NCI-H1105 (cell line): Measurements from ENCODE around the gene GPRC5C.
A peak's percentile ranks its signal among the peaks of the same experiment; 100 is the strongest.
"Not testable (repeated sequence)": the region's sequence is repeated elsewhere in the genome, so short reads cannot be mapped to it uniquely, and the experiment has no call there.

Experiments used
- DNase-seq: peaks from one replicate; lab custom pipeline; 2025; lab: John Stamatoyannopoulos, UW

The GPRC5C gene

DNA sequence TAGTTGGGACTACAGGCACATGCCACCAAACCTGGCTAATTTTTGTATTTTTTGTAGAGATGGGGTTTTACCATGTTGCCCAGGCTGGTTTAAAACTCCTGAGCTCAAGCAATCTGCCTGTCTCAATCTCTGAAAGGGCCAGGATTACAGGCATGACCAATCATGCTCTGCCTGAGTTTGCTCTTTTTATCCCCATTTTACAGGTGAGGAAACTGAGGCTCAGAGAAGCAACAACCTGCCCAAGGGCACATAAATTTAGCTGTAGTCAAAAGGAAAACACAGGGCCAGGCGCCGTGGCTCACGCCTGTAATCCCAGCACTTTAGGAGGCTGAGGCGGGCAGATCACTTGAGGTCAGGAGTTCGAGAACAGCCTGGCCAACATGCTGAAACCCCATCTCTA lies 26.6 kb upstream of the GPRC5C start:
- not testable (repeated sequence) for DNase-seq

DNA sequence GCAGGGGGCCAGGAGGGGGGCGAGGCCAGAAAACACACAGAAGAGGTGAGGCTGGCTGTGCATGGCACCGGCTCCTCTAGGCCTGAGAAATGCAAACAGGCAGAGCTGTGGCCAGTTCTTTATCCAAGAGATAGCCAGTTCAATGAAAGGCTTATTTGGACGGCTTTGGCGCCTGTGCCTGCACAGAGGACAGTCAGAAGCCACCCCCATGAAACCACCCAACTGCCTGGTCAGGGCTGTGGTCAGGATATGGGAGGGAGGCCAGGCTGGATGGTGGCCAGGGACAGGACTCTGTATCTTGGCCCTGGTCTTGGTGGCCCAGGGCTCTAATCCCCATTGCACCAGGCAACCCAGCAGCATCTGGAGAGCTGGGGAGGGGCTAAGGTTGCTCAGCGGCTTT lies 24.5 kb upstream of the GPRC5C start:
- DNase-seq, result no peak

DNA sequence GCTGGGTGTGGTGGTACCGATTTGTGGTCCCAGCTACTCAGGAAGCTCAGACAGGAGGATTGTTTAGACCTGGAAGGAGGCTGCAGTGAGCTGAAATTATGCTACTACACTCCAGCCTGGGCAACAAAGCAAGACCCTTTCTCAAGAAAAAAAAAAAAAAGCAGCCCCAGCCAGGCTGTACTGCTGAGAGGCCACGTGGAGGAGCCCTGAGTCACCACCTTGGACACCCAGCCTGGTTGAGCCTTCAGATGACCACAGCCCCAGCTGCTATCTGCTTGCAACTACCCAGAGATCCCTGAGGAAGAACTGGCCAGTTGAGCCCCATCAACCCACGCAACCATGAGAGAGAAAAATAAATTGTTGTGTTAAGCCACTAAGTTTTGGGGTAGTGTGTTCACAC lies 23.6 kb upstream of the GPRC5C start:
- no peak for DNase-seq

DNA sequence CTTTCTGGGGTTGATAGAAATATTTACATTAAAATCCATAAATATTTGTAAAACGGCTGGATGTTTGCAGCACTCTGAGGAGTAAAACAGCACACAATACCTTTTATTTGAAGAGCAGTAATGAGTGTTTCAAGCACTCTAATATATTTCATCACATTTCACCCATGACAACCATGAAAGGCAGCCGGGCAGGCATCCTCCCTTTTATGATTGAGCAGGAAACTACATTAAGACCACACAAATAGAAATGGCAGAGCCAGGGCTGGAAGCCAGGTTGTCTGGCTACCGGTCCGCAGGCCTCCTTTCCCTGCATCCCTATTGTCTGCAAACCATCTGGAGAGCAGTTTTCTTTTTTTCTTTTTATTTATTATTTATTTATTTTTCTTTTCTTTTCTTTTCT lies 23.1 kb upstream of the GPRC5C start:
- DNase-seq, result no peak

DNA sequence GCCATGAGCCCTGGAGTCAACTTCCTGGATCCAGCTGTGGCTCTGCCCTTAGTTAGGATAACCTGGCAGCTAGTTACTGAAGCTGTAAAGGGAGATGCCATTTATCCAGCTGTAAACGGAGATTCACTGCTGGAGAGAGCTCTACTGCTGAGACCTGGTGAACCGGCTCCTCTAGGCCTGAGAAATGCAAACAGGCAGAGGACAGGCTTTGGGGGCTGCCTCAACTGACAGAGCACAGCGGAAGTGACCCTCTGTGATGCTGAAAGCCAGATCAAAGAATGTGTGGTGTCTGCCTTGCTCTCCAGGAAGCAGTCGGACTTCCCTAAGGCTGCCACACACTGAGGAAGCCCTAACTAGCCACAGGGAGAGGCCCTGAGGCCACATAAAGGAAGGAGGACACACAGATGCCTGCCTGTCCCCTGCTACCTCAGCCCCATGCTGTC lies 21.9 kb upstream of the GPRC5C start:
- DNase-seq, result no peak

DNA sequence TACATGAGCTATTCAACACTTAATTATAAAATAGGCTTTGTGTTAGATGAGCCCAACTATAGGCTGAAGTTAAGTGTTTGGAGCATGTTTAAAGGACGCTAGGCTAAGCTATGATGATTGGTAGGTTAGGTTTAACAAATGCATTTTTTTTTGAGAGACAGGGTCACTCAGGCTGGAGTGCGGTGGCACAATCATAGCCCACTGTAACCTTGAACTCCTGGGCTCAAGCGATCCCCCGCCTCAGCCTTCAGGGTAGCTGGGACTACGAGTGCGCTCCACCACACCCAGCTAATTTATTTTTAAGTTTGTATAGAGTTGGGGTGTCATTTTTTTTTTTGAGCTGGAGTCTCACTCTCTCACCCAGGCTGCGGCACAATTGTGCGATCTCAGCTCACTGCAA lies 19.3 kb upstream of the GPRC5C start:
- no peak for DNase-seq

DNA sequence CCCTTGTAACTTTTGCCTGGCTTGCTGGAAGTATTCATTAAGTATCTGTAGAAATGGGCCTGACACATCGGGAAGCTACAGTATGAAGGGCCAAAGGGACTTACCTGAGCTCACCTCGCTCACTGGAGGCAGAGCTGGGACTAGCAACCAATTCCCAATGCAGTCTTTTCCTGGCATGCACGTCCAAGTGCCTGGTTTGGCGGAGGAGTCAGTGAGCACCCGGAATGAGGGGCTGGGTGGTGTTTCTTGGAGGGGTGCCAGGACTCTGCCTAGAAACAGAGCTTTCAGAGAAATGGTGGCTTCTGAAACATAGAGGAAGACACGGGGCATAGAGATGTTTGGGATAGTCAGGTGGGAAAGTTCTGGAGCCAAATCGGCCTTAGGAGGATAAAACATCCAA lies 18.4 kb upstream of the GPRC5C start:
- no peak for DNase-seq

DNA sequence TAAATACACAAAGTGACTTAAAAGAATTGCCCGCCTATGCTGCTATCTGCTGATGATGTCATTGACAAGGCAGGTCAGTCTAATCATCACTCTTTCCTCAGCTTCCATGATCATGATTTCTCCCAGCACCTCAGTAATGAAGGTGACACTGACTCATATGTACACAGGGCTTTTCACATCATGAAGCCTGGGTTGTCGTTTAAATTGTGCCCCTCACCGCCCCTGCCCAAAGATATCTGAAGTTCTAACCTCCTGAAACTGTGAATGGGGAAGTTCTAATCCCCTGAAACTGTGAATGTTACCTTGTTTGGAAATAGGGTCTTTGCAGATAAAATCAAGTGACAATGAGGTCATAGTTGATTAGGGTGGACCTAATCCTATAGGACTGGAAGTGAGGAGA lies 17.4 kb upstream of the GPRC5C start:
- no peak for DNase-seq

DNA sequence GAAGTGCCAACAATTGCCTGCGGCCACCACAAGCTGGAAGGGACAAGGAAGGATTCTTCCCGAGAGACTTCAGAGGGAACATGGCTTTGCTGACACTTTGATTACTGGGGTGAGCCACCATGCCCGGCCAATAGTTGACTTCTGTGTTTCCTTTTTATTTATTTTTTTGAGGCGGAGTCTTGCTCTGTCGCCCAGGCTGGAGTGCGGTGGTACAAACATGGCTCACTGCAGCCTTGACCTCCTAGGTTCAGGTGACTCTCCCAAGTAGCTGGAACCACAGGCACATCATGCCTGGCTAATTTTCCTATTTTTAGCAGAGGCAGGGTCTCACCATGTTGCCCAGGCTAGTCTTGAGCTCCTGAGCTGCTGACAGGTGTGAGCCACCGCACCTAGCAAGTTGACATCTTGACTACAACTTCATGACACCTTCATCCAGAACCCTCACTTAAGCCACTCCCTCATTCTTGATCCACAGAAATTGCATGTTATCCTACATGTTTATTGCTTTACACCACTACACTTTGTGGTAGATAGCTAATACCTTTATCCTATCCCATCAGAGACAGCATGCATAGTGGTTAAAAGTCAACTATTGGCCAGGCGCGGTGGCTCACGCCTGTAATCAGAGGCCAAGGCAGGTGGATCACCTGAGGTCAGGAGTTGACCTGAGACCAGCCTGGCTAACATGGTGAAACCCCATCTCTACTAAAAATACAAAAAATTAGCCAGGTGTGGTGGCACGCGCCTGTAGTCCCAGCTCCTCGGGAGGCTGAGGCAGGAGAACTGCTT lies 16.1 kb upstream of the GPRC5C start:
- no peak for DNase-seq

DNA sequence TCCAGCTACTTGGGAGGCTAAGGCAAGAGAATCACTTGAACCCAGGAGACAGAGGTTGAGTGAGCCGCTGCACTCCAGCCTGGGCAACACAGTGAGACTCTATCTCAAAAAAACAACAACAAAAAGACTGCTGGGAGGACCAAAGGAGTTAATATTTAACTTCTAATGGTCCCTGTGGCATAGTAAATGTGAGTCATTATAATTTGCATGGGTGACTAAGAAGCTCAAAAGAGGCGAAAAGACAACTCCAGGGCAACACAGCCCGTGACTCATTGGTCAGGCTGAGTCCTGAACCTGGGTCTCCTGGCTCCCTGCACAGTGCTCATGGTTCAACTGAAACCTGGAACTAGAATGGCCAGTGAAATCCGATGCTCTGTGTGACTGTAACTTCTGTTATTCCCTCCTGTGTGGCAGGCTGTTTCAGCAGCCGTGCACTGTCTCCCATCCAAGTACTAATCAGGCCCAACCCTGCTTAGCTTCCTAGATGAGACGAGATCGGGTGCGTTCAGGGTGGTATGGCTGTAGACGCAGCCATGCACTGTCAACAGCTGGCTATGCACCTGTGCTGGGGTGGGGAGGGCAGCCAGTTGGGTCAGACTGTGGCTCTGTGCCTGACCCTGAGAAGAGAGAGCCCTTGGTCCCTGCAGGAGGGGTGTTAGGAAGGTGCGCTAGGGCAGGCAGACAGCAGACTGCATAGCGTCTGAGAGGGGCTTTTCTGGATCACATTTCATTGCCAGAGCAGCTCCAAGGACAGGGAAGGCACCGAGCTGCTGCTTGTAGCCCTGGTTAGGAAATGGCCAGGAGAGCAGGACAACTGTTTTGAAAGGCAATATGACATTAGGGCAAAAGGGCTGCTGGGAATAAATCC lies 14.5 kb upstream of the GPRC5C start:
- no peak for DNase-seq

DNA sequence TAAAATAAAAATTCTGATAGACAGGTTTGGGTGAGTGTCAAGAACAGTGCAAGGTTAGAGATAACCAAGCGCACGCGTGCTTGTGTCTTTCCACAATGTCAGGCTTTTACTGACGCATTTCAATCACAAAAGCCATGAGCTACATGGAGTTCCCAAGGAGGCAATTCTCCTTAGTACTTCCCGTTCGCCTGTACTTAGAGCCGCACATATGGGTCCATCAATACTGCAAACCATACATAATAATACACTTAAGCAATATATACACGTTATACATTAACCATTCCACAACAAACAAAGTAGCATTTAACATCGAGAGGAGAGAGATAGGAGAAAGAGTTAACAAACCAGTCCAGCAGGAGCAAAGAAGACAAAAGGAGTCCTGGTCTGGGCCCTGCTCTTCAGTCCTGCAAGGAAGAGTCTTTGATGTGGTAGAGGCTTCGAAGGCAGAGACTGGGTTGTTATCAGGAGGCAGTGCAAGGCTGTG lies 11.9 kb upstream of the GPRC5C start:
- no peak for DNase-seq

DNA sequence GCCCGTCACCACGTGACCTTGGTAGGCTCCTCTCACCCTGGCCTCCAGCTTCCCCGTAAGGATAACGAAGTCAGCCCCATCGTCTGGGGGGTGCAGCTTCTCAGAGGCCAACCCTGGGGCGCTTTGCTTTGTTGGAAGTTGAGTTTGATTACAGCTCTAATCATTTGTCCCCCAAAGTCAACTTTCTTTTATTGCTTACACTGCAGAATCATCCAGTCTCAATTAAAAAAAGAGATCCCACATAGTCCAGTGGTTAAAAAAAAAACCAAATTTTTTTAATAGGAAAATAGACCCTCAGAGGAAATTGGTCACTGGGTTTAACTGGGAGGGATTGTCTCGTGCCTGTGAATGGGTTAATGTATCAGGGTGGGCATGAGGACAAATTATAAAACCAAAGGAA lies 7.8 kb upstream of the GPRC5C start:
- DNase-seq, result no peak

DNA sequence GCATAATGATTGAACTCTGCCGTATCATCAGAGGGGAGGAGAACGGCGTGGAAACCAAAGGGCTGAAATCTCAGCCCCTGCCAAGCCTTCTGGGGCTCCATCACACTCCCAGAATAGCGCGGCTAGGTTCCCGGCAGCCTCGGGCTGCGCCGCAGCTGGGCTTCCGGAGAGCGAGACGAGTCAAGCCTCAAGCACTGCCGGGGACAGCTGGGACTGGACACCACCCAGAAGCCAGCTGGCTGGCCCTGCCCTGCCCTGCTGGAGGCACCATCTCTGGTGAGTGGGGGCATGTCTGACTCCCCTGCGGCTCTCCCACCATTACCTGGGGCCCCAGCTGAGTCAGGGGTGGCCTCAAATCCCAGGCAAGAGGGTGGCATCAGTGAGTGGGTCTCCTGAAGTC lies 7.2 kb upstream of the GPRC5C start:
- no peak for DNase-seq

DNA sequence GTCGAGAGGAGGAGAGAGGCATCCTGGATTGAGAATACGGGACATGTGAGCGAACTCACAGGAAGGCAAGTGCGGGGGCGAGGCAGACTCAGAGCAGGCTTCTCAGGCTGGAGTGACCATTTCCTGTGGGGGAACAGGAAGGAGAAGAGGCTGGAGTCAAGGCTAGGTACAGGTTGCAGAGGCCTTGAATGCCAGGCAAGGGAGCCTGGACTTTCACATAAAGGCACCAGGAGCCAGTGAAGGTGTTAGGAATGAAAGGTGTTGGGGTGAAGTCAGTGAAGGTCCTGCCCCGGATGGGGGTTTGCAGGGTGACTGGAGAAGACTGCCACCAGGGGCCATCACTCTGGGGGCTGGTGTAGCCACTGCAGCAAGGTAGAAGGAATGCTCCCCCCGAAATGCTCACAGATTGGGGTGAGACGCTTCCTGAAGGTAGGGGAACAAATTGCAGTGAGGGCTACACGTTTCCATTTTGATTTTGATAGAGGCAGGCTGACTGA lies 5.3 kb upstream of the GPRC5C start:
- DNase-seq, result no peak

DNA sequence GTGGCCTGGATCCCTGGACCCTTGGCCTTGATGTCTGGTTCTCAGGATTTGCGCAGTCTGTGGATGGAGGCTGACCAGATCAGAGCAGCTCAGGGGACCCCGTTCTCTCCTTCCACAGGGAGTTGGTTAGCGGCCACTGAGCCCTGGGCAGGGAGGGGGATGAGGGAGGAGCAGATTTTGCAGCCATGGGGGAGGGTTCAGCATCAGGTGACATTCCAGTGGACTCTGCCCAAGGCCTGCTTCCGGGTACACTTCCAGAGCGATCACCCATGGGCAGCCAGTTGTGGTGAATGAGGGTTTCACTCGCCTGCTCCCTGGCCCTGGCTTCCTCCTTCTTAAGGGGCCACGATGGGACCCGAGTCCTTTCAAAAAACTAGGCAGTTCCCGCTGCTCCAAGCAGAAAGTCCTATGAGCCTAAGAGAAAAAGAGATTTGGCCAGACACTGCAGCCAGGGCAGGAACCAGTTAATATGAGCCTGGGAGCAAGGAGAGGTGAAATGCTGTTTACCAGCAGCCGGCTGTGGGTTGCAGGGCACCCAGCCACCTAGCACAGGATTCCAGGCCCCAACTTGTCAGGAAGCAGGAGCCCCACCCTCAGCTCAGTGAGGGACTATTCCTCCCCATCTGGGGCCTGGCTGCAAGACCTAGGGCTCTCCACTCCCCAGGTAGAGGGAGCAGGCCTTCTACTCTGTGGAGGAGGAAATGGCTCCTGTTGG lies 4.7 kb upstream of the GPRC5C start:
- no peak for DNase-seq

DNA sequence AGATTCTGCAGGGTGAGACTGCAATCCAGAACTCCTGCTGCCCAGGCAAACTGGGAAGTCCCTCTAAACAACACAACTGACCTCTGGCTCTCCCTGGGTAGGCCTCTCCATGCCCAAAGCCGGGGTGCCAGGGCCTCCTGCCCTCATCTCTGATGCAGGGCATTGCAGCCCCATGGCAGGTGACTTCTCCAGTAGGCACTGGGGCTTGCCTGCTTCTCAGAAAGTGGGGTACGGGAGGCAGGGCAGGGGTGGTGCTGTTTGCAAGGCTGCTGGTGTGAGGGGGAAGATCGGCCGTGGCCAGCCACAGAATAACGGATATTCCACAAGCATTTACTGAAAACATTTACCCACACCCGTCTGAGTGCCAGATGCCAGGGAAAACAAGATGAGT lies 4.1 kb upstream of the GPRC5C start:
- no peak for DNase-seq

DNA sequence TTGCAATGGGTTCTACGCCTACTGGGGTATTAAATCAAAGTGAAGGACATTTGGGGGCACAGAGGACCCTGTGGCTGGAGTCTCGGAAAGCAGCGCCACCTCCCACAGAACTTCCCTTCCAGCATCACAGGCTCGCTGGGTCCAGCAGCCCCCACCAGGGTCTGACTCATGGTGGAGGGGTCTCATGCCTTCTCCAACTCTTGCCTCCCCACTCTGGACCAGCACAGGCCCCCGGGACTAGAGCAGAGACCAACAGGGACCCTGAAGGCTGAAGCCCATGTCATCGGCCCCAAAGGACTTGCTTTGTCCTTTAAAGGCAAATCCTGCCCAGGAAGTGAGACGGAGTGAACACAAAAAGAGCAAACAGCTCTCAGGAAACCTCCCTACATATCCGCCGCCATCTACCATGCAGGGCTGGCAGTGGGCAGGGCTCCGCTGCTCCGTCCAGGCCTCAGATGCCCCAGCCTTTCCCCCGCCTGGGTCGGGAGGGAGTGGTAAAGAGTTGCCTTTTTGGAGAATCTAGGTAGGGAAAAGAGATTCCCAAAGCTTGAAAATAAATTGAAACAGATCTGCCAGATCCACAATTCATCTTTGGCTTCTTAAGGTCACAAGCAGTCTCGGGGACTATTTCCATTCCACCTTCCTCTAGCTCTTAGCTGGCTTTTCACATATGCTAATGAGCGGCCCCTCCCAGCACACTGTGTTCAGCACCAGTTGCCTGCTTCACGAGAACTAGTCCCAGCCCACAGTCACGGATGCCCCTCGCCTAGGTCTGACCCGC lies 2.1 kb upstream of the GPRC5C start:
- DNase-seq, result no peak

DNA sequence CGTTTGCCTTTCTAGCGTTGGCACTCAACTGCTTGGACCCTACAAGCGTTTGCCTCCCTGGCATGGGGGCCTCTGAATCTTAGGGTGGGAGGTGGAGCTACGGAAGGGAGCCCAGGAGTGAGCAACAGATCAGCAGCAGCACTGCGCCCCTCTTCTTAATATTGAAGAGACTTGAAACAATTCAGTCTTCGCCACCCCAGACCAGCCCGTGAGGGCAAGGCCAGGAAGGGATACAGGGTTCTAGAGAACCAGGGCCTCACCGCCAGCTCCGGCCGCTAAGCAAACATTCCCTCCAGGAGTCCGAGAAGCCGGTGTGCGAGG lies 1.5 kb upstream of the GPRC5C start:
- DNase-seq, result no peak

DNA sequence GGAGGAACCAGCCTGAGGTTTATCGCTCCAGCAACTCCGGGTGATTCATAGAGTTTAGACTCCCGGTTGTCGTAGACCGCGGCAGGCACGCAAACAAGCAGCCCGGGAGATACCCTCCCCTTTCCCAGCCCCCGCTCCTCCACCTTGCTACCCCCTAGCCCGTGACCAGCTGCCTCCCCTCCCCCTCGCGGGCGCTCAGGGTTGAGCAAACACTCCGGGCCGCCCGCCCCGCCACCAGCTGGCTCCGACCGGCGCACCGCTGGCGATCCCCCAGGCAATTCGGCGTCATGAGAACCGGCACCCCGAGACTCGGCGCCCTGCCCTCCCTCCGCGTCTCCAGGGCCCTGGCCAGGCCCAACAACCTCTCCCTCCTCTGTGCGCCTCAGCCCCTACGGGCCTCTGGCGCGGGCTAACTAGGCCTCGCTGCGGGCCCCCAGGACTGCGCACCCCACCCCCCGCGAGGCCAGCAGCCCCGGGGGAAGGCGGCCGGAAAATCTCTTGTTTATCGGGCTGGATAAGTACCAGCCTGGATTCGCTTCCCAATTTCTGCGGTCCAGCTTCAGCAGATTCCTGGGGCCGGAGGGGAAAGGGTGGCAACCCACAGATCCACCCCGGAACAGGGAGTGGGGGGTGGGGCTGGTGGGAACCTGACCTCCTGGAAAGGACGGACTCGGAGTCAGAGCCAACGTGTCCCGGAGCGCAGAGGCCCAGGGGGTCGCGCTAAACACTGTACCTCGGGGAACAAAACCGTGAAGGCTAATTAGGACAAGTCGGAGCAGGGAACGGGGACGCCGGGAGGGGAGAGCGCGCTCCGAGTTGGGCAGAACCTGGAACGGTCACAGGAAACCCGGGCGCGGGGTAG lies 951 bp upstream of the GPRC5C start:
- DNase-seq, result peak; percentile 41

DNA sequence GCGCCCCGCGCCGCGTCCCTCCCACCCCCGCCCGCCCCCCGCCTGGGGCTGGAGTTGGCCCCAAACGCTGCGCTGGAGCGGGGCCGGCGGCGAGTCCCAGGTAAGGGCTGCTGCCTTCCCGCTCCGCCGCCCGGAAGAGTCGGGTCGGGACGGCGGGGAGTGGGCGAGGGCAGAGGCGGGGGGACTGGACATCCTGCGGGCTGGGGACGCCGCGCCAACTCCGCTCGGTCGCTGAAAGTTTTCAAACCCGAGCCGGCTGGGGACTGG lies 469 bp downstream of the GPRC5C start:
- DNase-seq, result no peak

DNA sequence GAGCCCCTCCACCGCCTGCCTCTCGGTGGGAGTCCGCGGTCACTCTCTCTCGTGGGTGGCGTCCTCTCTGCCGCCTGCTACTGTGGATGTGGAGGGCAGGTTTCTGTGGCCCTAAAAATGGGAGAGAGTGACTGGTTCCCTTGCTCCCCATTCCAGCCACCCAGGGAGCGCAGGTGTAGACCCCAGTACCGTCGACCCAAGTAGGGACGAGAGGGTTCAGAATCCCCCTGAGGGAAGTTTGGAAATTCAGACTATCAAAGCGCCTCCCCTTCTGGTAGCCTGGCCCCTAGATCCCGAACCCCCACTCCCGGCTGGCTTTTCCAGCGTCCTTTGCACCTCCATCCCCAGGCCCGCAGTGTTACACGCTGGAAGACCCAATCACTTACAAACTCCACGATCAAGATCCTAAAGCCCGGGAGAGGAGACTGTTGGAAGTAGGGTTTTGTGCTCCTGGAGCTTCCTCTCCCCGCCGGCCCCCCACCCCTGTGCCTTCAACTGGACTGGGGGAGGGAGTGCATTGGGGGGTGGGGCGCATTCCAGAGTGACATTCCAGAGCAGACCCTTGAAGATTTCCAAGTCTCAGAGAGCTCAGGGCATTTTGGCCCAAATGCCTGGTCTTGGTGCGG lies 991 bp downstream of the GPRC5C start:
- DNase-seq, result no peak
